Tibial artery (tissue), 4 donors: ENCODE data around the gene IWS1.

Experiments used
- DNase-seq, 2 donors: peaks; one replicate each; pipeline ENCODE4 v3.0.0-alpha.2; 2019
- H3K27ac ChIP-seq, 2 donors: fragments of 200-600 bp; sonication (generic) in 1 of 2; 1 replicate in 1 of 2; 2 replicates in 1 of 2; pipeline ENCODE4 v1.5.1; 2018 to 2019; ENCODE audit warnings: mild to moderate bottlenecking in 1 of 2
- H3K27me3 ChIP-seq, 2 donors: fragments of 200-600 bp; sonication (generic) in 1 of 2; one replicate each; pipeline versions ENCODE4 v1.5.1 to v1.6.0; 2016 to 2019
- H3K36me3 ChIP-seq, 3 donors: fragments of 200-600 bp; sonication (generic) in 2 of 3; one replicate each; pipeline ENCODE4 v1.5.1; 2016 to 2019; ENCODE audit warnings: mild to moderate bottlenecking in 2 of 3
- H3K4me1 ChIP-seq, 4 donors: fragments of 200-600 bp; sonication (generic) in 2 of 4; 1 replicate in 3 of 4; 2 replicates in 1 of 4; pipeline ENCODE4 v1.5.1; 2016 to 2019
- H3K4me3 ChIP-seq, 2 donors: fragments of 200-600 bp; sonication (generic) in 1 of 2; 1 replicate in 1 of 2; 2 replicates in 1 of 2; pipeline ENCODE4 v1.5.1; 2018 to 2019; ENCODE audit warnings: mild to moderate bottlenecking in 2 of 2
- H3K9me3 ChIP-seq, 3 donors: fragments of 200-600 bp; sonication (generic) in 1 of 3; one replicate each; pipeline ENCODE4 v1.5.1; 2016 to 2019
- intact Hi-C: fragments of 100-400 bp; cut with DNase I; formaldehyde crosslinking; loops from one replicate; pipeline ENCODE4 v1.15.0; 2023; ENCODE audit warnings: low total_unique reads
- TF ChIP-seq, protein P1 (sequence below), 2 experiments: fragments of 200-600 bp in 1 of 2; fragments of 450-650 bp in 1 of 2; IDR thresholded peaks; one replicate each; pipeline ENCODE4 v1.5.1; 2017 to 2019; ENCODE audit warnings: antibody characterized with exemption in 2 of 2, mild to moderate bottlenecking in 1 of 2, moderate library complexity in 1 of 2

IWS1 gene

DNA sequence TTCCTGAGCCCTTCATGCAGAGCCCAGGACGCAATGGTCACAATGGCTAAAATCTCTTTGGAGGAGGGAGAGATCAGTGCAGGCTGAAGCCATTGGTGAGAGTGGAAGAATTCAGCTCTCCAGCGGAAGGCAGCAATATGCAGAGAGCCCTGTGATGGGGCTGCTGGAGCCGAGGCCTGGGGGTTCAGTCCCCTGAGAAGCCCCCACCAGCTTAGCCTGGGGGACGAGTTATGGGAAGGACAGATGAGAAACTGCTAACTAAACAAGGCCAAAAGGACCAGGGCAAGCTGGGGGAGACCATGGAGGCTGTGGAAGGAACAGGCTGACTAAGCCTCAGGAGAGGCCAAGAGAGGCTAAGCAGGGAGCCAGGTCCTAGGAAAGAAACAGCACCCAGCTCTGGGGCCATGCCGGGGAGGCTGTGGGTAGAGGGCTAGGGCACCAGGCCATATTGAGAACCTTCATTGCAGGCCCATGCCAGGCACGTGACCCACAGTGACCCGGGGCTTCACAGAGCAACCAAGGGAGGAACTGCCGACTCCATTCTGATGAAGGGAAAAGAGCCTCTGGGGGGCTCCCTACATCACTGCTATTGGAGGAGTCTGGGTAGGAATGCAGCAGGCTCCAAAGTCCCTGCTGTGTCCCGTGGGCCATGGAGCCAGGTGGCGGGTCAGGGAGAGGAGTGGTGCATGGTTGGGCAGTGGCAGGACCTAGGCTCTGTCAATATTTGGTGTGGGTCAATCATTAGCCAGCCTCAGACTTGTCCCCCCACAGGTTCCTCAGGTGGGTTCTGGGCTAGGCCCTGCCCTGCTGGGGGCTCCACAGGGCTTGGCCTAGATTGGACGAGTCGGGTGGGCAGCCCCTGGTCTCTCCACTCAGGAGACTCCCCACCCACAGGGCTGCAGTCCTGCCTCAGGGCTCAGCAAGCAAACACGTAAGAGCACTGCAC, 88.2 kb downstream of the IWS1 start:
- no peaks in the 10 kb centered on the region for H3K36me3 ChIP-seq
- intact Hi-C loops, result no loop called here
- no peak overlapping the region for H3K27ac ChIP-seq
- H3K4me1 ChIP-seq, result no peaks in the 10 kb centered on the region
- H3K4me3 ChIP-seq, result no peak overlapping the region
- TF ChIP-seq, protein P1, sequence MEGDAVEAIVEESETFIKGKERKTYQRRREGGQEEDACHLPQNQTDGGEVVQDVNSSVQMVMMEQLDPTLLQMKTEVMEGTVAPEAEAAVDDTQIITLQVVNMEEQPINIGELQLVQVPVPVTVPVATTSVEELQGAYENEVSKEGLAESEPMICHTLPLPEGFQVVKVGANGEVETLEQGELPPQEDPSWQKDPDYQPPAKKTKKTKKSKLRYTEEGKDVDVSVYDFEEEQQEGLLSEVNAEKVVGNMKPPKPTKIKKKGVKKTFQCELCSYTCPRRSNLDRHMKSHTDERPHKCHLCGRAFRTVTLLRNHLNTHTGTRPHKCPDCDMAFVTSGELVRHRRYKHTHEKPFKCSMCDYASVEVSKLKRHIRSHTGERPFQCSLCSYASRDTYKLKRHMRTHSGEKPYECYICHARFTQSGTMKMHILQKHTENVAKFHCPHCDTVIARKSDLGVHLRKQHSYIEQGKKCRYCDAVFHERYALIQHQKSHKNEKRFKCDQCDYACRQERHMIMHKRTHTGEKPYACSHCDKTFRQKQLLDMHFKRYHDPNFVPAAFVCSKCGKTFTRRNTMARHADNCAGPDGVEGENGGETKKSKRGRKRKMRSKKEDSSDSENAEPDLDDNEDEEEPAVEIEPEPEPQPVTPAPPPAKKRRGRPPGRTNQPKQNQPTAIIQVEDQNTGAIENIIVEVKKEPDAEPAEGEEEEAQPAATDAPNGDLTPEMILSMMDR (IDR thresholded peaks at IDR 0.05), result no peak
- no peaks in the 10 kb centered on the region for H3K27me3 ChIP-seq
- H3K9me3 ChIP-seq, result peaks cover 0 to 13% (median 11%) of the 10 kb centered on the region in 3 donors
- DNase-seq, result no peak

DNA sequence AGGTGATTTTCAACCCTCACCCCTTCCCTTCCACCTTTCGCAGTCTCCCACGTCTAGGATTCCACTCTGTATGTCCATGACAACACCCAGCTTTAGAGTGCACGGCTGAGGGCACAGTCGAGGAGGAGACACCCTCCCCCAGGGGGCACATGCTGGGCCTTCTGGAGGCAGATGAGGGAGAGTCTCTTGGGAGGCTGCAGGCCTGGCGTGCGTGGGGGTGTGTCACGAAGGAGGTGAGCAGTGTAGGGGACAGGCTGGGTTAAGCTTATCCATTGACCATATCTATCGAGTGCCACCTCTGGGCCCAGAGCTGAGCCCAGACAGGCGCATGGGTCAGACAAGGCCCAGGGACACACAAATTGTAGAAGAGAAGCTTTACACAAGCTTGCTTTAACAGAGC, 89.2 kb downstream of the IWS1 start:
- Histone ChIP-seq H3K4me1 (no peaks in the 10 kb centered on the region), H3K27me3 (no peaks in the 10 kb centered on the region), H3K9me3 (peaks cover 0 to 13% (median 11%) of the 10 kb centered on the region in 3 donors), H3K27ac (no peak overlapping the region), H3K4me3 (no peak overlapping the region), H3K36me3 (no peaks in the 10 kb centered on the region)
- no peak for DNase-seq
- TF ChIP-seq, protein P1 (IDR thresholded peaks at IDR 0.05), result no peak
- intact Hi-C loops, result no loop called here

DNA sequence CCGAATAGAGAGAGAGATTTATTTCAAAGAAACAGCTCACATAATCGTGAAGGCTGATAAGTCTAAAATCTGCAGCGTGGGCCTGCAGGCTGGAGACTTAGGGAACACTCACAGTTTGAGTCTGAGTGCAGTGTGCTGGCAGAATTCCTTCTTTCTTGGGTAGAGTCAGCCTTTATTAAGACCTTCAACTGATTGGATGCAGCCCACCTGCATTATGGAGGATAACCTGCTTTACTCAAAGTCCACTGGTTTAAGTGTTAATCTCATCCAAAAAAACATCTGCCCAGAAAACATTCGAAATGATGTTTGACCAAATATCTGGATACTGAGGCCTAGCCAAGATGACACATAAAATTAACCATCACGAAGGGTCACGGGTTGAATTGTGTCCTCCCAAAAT, 91.8 kb downstream of the IWS1 start:
- H3K36me3 ChIP-seq, result no peaks in the 10 kb centered on the region
- H3K4me3 ChIP-seq, result no peak overlapping the region
- no peaks in the 10 kb centered on the region for H3K27me3 ChIP-seq
- DNase-seq, result no peak
- TF ChIP-seq, protein P1 (IDR thresholded peaks at IDR 0.05), result no peak
- no peaks in the 10 kb centered on the region for H3K4me1 ChIP-seq
- H3K9me3 ChIP-seq, result peaks cover 0 to under 1% (median 0%) of the 10 kb centered on the region in 3 donors
- intact Hi-C loops, result no loop called here
- no peak overlapping the region for H3K27ac ChIP-seq

DNA sequence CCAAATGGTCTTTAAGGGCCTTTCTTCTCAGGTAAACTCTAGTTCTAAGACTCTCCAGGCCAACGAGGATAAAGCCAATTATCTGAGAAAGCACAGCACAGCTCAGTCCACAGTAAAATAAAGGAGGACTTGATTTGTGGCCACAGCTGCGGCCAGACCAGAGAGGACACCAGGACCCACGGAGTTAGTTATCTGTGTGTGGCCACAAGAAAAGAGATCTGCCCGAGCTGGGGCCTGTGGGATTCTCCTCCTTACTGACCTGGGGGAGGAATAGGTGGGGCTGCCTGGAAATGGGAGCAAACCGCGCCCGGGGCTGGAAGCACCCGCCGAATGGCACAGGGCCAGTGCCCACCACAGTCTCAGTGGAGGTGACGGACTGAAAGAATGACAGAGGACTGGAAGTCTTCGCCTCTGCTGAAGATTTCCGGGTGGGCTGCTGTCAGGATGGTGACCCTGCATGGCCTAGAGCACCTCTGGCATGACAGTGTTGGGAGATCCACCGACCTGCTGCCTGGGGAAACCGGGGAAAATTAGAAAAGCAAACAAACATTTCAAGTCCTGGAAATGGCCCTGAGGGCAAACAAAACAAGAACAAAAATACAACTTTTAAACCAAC, 94.8 kb downstream of the IWS1 start:
- Histone ChIP-seq H3K9me3 (no peaks in the 10 kb centered on the region), H3K36me3 (peaks cover 0 to 5% (median 0%) of the 10 kb centered on the region in 3 donors), H3K27me3 (no peaks in the 10 kb centered on the region), H3K4me1 (no peaks in the 10 kb centered on the region), H3K4me3 (no peak overlapping the region), H3K27ac (no peak overlapping the region)
- DNase-seq, result no peak
- intact Hi-C loops, result no loop called here
- TF ChIP-seq, protein P1 (IDR thresholded peaks at IDR 0.05), result no peak
